ENCODE data around the gene TMEM232.

TMEM232 gene

GRCh38 chr5:110492446-110492845, 234.0 kb downstream of the TMEM232 start:
- no peaks in the 10 kb centered on the region for H3K36me3 ChIP-seq

DNA sequence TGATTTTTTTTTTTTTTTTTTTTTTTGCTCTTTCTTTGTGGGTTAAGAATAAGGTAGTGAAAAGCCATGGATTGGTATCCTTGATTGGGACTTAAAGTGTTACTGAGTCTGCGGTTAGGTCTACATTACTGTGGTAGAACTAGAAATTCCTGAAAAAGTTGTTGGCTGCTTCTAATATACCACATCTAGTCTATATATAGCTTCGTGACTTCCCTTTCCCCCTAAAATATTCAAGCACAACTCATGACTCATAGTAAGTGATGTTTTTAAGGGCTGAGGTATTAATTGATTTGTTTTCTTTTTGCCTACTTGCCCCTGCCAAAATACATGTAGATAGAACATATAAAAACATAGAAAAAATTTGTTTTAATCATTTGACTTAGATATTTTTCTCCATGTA, 247.6 kb downstream of the TMEM232 start:
- Histone ChIP-seq H3K27me3 (no peaks in the 10 kb centered on the region), H3K36me3 (no peaks in the 10 kb centered on the region), H3K4me1 (no peaks in the 10 kb centered on the region), H3K4me3 (ENCODE audit: low read depth, low read length) (no peak overlapping the region), H3K9me3 (no peaks in the 10 kb centered on the region)
- DNase-seq = no peak
- no peak for TF ChIP-seq CTCF (IDR thresholded peaks at IDR 0.05; ENCODE audit: low read depth, low read length)

More at GRCh38 chr5:110492446-110492845, 234.0 kb downstream of the TMEM232 start:
- H3K27me3 ChIP-seq = no peaks in the 10 kb centered on the region
- peaks cover 7% of the 10 kb centered on the region for H3K4me1 ChIP-seq
- no peak for TF ChIP-seq CTCF (IDR thresholded peaks at IDR 0.05; ENCODE audit: low read depth, low read length)
- no peaks in the 10 kb centered on the region; the same call in 1 of the 2 replicates for H3K9me3 ChIP-seq
- DNase-seq = no peak
- H3K4me3 ChIP-seq (ENCODE audit: low read depth, low read length) = no peak overlapping the region

DNA sequence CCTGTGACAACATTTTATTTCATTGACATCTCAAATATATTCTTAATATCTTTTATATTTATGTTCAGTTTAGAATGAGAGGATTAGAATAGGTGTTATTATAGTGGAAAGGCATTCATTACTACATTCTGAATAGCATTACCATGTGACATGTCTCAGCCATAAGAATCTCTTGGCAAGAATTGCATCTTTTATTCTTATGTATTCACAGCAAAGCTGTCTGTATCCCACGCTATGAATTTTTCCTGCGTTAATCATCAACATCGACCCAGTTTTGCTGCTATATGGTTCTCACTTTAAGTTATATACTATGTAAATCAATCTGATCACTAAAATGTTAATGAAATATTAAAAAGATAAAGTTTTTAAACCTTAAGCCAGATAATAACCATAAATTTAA, 248.6 kb downstream of the TMEM232 start:
- H3K4me3 ChIP-seq (ENCODE audit: low read depth, low read length) = no peak overlapping the region
- DNase-seq = no peak
- no peaks in the 10 kb centered on the region for H3K27me3 ChIP-seq
- no peak for TF ChIP-seq CTCF (IDR thresholded peaks at IDR 0.05; ENCODE audit: low read depth, low read length)
- H3K4me1 ChIP-seq = no peaks in the 10 kb centered on the region
- H3K9me3 ChIP-seq = no peaks in the 10 kb centered on the region
- no peaks in the 10 kb centered on the region for H3K36me3 ChIP-seq

DNA sequence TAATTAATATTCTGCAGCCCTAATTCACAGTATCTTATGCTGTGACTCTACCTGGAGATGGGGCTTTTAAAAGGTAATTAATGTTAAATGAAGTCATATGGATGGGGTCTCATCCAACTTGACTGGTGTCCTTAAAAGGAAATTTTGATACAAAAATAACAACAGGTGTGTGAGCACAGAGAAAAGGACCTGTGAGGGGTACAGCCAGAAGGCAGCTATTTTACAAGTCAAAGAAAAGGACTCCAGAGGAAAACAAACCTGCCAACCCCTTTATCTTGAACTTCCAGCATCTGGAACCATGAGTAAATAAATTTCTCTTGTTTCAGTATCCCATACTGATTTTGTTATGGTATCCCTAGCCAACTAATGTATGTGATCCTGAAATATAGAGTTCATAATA, 250.3 kb downstream of the TMEM232 start:
- DNase-seq = no peak
- Histone ChIP-seq H3K9me3 (no peaks in the 10 kb centered on the region), H3K4me1 (no peaks in the 10 kb centered on the region), H3K4me3 (ENCODE audit: low read depth, low read length) (no peak overlapping the region), H3K27me3 (no peaks in the 10 kb centered on the region), H3K36me3 (no peaks in the 10 kb centered on the region)
- no peak for TF ChIP-seq CTCF (IDR thresholded peaks at IDR 0.05; ENCODE audit: low read depth, low read length)

- no peak for DNase-seq
- no peak for TF ChIP-seq CTCF (IDR thresholded peaks at IDR 0.05; ENCODE audit: low read depth, low read length)
- Histone ChIP-seq H3K36me3 (no peaks in the 10 kb centered on the region), H3K4me3 (ENCODE audit: low read depth, low read length) (no peak overlapping the region), H3K4me1 (no peaks in the 10 kb centered on the region), H3K9me3 (no peaks in the 10 kb centered on the region), H3K27me3 (no peaks in the 10 kb centered on the region)
Observed at GRCh38 chr5:110475529-110475928, 250.9 kb downstream of the TMEM232 start.

- no peak for TF ChIP-seq CTCF (IDR thresholded peaks at IDR 0.05; ENCODE audit: low read depth, low read length)
- H3K9me3 ChIP-seq = no peaks in the 10 kb centered on the region
- H3K4me1 ChIP-seq = peaks cover 5% of the 10 kb centered on the region; the same call in 1 of the 2 replicates
- no peaks in the 10 kb centered on the region for H3K36me3 ChIP-seq
- DNase-seq = peak; percentile 49
- H3K27me3 ChIP-seq = no peaks in the 10 kb centered on the region
- peak overlapping the region; percentile 41 for H3K4me3 ChIP-seq (ENCODE audit: low read depth, low read length)
Observed at GRCh38 chr5:110469486-110469885, 257.0 kb downstream of the TMEM232 start.

Data from BE2C (cell line).